ENCODE measurements around the gene ANXA6. TPM values are rescaled to one million over a fixed set of nuclear protein-coding genes. Genes with fewer than 3 reads are reported as not detected.

ANXA6 gene
- polyA plus RNA-seq, 1 of the 3 experiments (the other 2 are of a cell fraction): 87.5 TPM

- no peaks in the 10 kb centered on the region for H3K4me1 ChIP-seq (ENCODE audit: control insufficient read depth in 1 of 2, insufficient read depth in 2 of 2, low read depth in 1 of 2, low read length in 1 of 2)
- H3K4me2 ChIP-seq: no peak overlapping the region
- TF ChIP-seq JUND (IDR thresholded peaks at IDR 0.05): no peak
- no peak for TF ChIP-seq MEF2A (IDR thresholded peaks at IDR 0.05; ENCODE audit: borderline replicate concordance, low read depth)
- TF ChIP-seq PBX3 (IDR thresholded peaks at IDR 0.05): no peak
- no peak for TF ChIP-seq GABPA (IDR thresholded peaks at IDR 0.05; ENCODE audit: low read depth)
- no peak for TF ChIP-seq USF1 (IDR thresholded peaks at IDR 0.05; ENCODE audit: borderline replicate concordance, low read depth)
- no peak for TF ChIP-seq GATA2 (CRISPR knock-in tag; IDR thresholded peaks at IDR 0.05)
- no peak for TF ChIP-seq NFIC (IDR thresholded peaks at IDR 0.05; ENCODE audit: borderline replicate concordance)
- no peak for TF ChIP-seq ZBTB33 (IDR thresholded peaks at IDR 0.05; ENCODE audit: borderline replicate concordance, low read depth)
- no peak for TF ChIP-seq FOXM1 (IDR thresholded peaks at IDR 0.05; ENCODE audit: low read depth)
- no peak for TF ChIP-seq ELF1 (IDR thresholded peaks at IDR 0.05)
- TF ChIP-seq POLR2AphosphoS5 (IDR thresholded peaks at IDR 0.05; ENCODE audit: low read depth, low read length): no peak
- TF ChIP-seq CHD2 (IDR thresholded peaks at IDR 0.05; ENCODE audit: low read length, partially characterized antibody): no peak
- no peak for TF ChIP-seq USF2 (IDR thresholded peaks at IDR 0.05; ENCODE audit: borderline replicate concordance, low read depth, low read length)
- no peak for TF ChIP-seq NRF1 (IDR thresholded peaks at IDR 0.05; ENCODE audit: low read depth, low read length)
- TF ChIP-seq IRF3 (IDR thresholded peaks at IDR 0.05; ENCODE audit: low read depth, low read length): no peak
- no peak for TF ChIP-seq YY1 (IDR thresholded peaks at IDR 0.05; ENCODE audit: low read depth)
- no peak for TF ChIP-seq MXI1 (IDR thresholded peaks at IDR 0.05; ENCODE audit: low read depth, low read length)
- no peak for TF ChIP-seq TAF1 (IDR thresholded peaks at IDR 0.05; ENCODE audit: borderline replicate concordance, low read depth, low read length)
- no peak for TF ChIP-seq TCF12 (IDR thresholded peaks at IDR 0.05)
These were observed 19.5 kb downstream of the ANXA6 start for GRCh38 chr5:151138114-151138513.

More at GRCh38 chr5:151138114-151138513, 19.5 kb downstream of the ANXA6 start:
- Histone ChIP-seq H3K9ac (no peak overlapping the region), H3F3A (replicated peaks; ENCODE audit: insufficient read depth) (no peaks in the 10 kb centered on the region), H3K79me2 (ENCODE audit: insufficient read depth) (peaks cover 2% of the 10 kb centered on the region; the same call in 1 of the 2 replicates), H4K20me1 (ENCODE audit: insufficient read depth) (no peaks in the 10 kb centered on the region), H3K9me3 (no peaks in the 10 kb centered on the region), H3K4me3 (ENCODE audit: low read depth in 2 of 2, low read length in 1 of 2) (no peak overlapping the region), H3K27me3 (ENCODE audit: insufficient read depth) (no peaks in the 10 kb centered on the region), H3K9me2 (no peaks in the 10 kb centered on the region), H3K36me3 (replicated peaks in 1 of 2; ENCODE audit: control insufficient read depth in 1 of 2, insufficient read depth in 2 of 2, low read length in 1 of 2) (peaks cover 27 to 65% of the 10 kb centered on the region in 2 experiments), H2AFZ (ENCODE audit: low read depth) (no peak overlapping the region), H3K27ac (ENCODE audit: low read depth in 2 of 2, low read length in 1 of 2) (no peak overlapping the region)
- POLR2A ChIA-PET: no interaction called here
- WGBS (ENCODE audit: low lambda C conversion rate): 71% methylated on average over 1 of the region's 1 CpG
- DNase-seq: no peak
- CTCF ChIA-PET: interaction anchor here (0.6 to 32.5 kb wide), 8 partner anchors 8 to 101 kb away, joined by 3 to 540 read pairs (median 6); no protein-coding TSS in a partner anchor

All from SK-N-SH (cell line).